CD4-positive, CD25-positive, alpha-beta regulatory T cell (primary cell): Measurements from ENCODE around the gene GPER1. TPM values are rescaled to one million over a fixed set of nuclear protein-coding genes. Genes with fewer than 3 reads are reported as not detected.

Source experiments
- ATAC-seq, 2 donors: fragments of 150-1000 bp; cut with Tn5 transposase; one replicate each; pipeline ENCODE4 v1.10.0; 2021; ENCODE audit warnings: low read depth in 2 of 2, moderate number of reproducible peaks in 2 of 2, moderate library complexity in 1 of 2
- DNase-seq, 3 donors: peaks; one replicate each; pipeline versions ENCODE4 v3.0.0 to v3.0.0-alpha.2; 2012 to 2022; ENCODE audit warnings: mixed read lengths in 1 of 3
- H3K27ac ChIP-seq: one replicate; pipeline ENCODE4 v1.7.0; 2013; ENCODE audit warnings: mild to moderate bottlenecking, low read length; ENCODE audit not compliant: insufficient read depth, poor library complexity, severe bottlenecking
- H3K27me3 ChIP-seq: one replicate; pipeline ENCODE4 v1.7.0; 2013; ENCODE audit warnings: low read length; ENCODE audit not compliant: control insufficient read depth, insufficient read depth
- H3K36me3 ChIP-seq: one replicate; pipeline ENCODE4 v1.7.0; 2013; ENCODE audit warnings: mild to moderate bottlenecking, low read length, moderate library complexity; ENCODE audit not compliant: control insufficient read depth, insufficient read depth
- H3K4me1 ChIP-seq: 2 replicates; pipeline ENCODE4 v1.7.0; 2013; ENCODE audit warnings: mild to moderate bottlenecking, low read length; ENCODE audit not compliant: insufficient read depth, control insufficient read depth, poor library complexity, severe bottlenecking
- H3K4me3 ChIP-seq: one replicate; pipeline ENCODE4 v1.7.0; 2013; ENCODE audit warnings: low read depth, mild to moderate bottlenecking, low read length, moderate library complexity
- H3K9me3 ChIP-seq, 2 experiments: 1 replicate in 1 of 2; 2 replicates in 1 of 2; pipeline ENCODE4 v1.7.0; 2013; ENCODE audit warnings: low read length in 2 of 2, mild to moderate bottlenecking in 1 of 2, moderate library complexity in 1 of 2; ENCODE audit not compliant: control insufficient read depth in 2 of 2
- H3K27ac Mint-ChIP-seq, 3 donors: one replicate each; pipeline ENCODE4 v1.8.0; 2020 to 2022; ENCODE audit warnings: mild to moderate bottlenecking in 3 of 3, mixed read lengths in 3 of 3, moderate library complexity in 2 of 3
- H3K27me3 Mint-ChIP-seq: one replicate; pipeline ENCODE4 v1.8.0; 2022; ENCODE audit warnings: mild to moderate bottlenecking, mixed read lengths
- H3K36me3 Mint-ChIP-seq: one replicate; pipeline ENCODE4 v1.8.0; 2020; ENCODE audit warnings: mixed read lengths
- H3K4me1 Mint-ChIP-seq, 4 donors: one replicate each; pipeline ENCODE4 v1.8.0; 2020 to 2022; ENCODE audit warnings: mixed read lengths in 4 of 4, mild to moderate bottlenecking in 1 of 4
- H3K4me3 Mint-ChIP-seq, 4 donors: one replicate each; pipeline ENCODE4 v1.8.0; 2020 to 2022; ENCODE audit warnings: mild to moderate bottlenecking in 4 of 4, mixed read lengths in 4 of 4, moderate library complexity in 3 of 4
- H3K9me3 Mint-ChIP-seq, 7 donors: one replicate each; pipeline ENCODE4 v1.8.0; 2020 to 2022; ENCODE audit warnings: mixed read lengths in 7 of 7, mild to moderate bottlenecking in 3 of 7, moderate library complexity in 2 of 7
- polyA plus RNA-seq, 4 donors: library from polyadenylated mRNA; unstranded; fragments of 300-500 nt; fragmentation: Illumina TruSeq; gene quantifications; one replicate each; pipeline ENCODE4 v1.2.3, GENCODE V29; 2021
- total RNA-seq: library from RNA; stranded (reverse); gene quantifications from one replicate; pipeline ENCODE4 v1.2.3, GENCODE V29; 2022

Gene GPER1
- total and polyA plus RNA-seq, 5 donors from 2014 or later: 0.10 TPM; not detected in 4

- no peak overlapping the region for H3K27ac Mint-ChIP-seq
- H3K9me3 Mint-ChIP-seq: peaks cover 0 to 3% (median 0%) of the 10 kb centered on the region in 7 donors
- no peaks in the 10 kb centered on the region for H3K36me3 ChIP-seq
- DNase-seq (no peak), ATAC-seq (no peak)
- H3K4me1 ChIP-seq: no peaks in the 10 kb centered on the region
- H3K36me3 Mint-ChIP-seq: peaks cover 13% of the 10 kb centered on the region
- no peak overlapping the region for H3K27ac ChIP-seq
- H3K4me1 Mint-ChIP-seq: no peaks in the 10 kb centered on the region
- no peaks in the 10 kb centered on the region for H3K9me3 ChIP-seq
- H3K4me3 Mint-ChIP-seq: no peak overlapping the region
- no peak overlapping the region for H3K4me3 ChIP-seq
- no peaks in the 10 kb centered on the region for H3K27me3 Mint-ChIP-seq
- no peaks in the 10 kb centered on the region for H3K27me3 ChIP-seq
Measured at GRCh38 chr7:1094870-1095269, 7.0 kb downstream of the GPER1 start.

- Mint-ChIP-seq H3K4me1 (no peaks in the 10 kb centered on the region), H3K9me3 (peaks cover 0 to 3% (median 0%) of the 10 kb centered on the region in 7 donors), H3K27me3 (no peaks in the 10 kb centered on the region), H3K36me3 (peaks cover 13% of the 10 kb centered on the region), H3K4me3 (no peak overlapping the region), H3K27ac (no peak overlapping the region)
- H3K4me3 ChIP-seq: no peak overlapping the region
- no peak for DNase-seq
- no peaks in the 10 kb centered on the region for H3K36me3 ChIP-seq
- ATAC-seq: no peak
- H3K27me3 ChIP-seq: no peaks in the 10 kb centered on the region
- no peaks in the 10 kb centered on the region for H3K9me3 ChIP-seq
- no peaks in the 10 kb centered on the region for H3K4me1 ChIP-seq
- no peak overlapping the region for H3K27ac ChIP-seq
Measured at GRCh38 chr7:1095621-1096155, 7.8 kb downstream of the GPER1 start.

- Mint-ChIP-seq H3K4me3 (no peak overlapping the region), H3K27ac (no peak overlapping the region), H3K4me1 (no peaks in the 10 kb centered on the region), H3K27me3 (no peaks in the 10 kb centered on the region), H3K36me3 (peaks cover 13% of the 10 kb centered on the region), H3K9me3 (peaks cover 0 to 3% (median 0%) of the 10 kb centered on the region in 7 donors)
- Histone ChIP-seq H3K36me3 (no peaks in the 10 kb centered on the region), H3K27ac (no peak overlapping the region), H3K4me3 (no peak overlapping the region), H3K4me1 (no peaks in the 10 kb centered on the region), H3K9me3 (no peaks in the 10 kb centered on the region), H3K27me3 (no peaks in the 10 kb centered on the region)
- DNase-seq: no peak
- no peak for ATAC-seq
Measured at GRCh38 chr7:1096156-1097119, 8.5 kb downstream of the GPER1 start.

- Histone ChIP-seq H3K27me3 (no peaks in the 10 kb centered on the region), H3K27ac (no peak overlapping the region), H3K9me3 (no peaks in the 10 kb centered on the region), H3K4me3 (no peak overlapping the region), H3K4me1 (no peaks in the 10 kb centered on the region), H3K36me3 (no peaks in the 10 kb centered on the region)
- Mint-ChIP-seq H3K4me1 (peaks cover 0 to 2% (median under 1%) of the 10 kb centered on the region in 4 donors), H3K9me3 (peaks cover 0 to 3% (median 0%) of the 10 kb centered on the region in 7 donors), H3K4me3 (no peak overlapping the region), H3K36me3 (peaks cover 13% of the 10 kb centered on the region), H3K27ac (no peak overlapping the region), H3K27me3 (no peaks in the 10 kb centered on the region)
- ATAC-seq: no peak
- DNase-seq: no peak
Measured at GRCh38 chr7:1097120-1097504, 9.2 kb downstream of the GPER1 start.

- Mint-ChIP-seq H3K4me3 (no peak overlapping the region), H3K27ac (peak overlapping the region in 1 of 3 donors; percentile 26), H3K27me3 (no peaks in the 10 kb centered on the region), H3K9me3 (peaks cover 0 to 3% (median 0%) of the 10 kb centered on the region in 7 donors), H3K4me1 (peaks cover 3 to 7% (median 5%) of the 10 kb centered on the region in 4 donors), H3K36me3 (peaks cover 10% of the 10 kb centered on the region)
- Histone ChIP-seq H3K27ac (no peak overlapping the region), H3K36me3 (no peaks in the 10 kb centered on the region), H3K9me3 (no peaks in the 10 kb centered on the region), H3K27me3 (no peaks in the 10 kb centered on the region), H3K4me1 (peaks cover 6% of the 10 kb centered on the region), H3K4me3 (no peak overlapping the region)
- ATAC-seq: no peak
- DNase-seq: no peak
Measured at GRCh38 chr7:1098243-1099153, 10.6 kb downstream of the GPER1 start.

- H3K4me3 ChIP-seq: no peak overlapping the region
- no peak overlapping the region for H3K27ac Mint-ChIP-seq
- H3K9me3 ChIP-seq: no peaks in the 10 kb centered on the region
- peaks cover 6% of the 10 kb centered on the region for H3K4me1 ChIP-seq
- peaks cover 10% of the 10 kb centered on the region for H3K36me3 Mint-ChIP-seq
- no peak overlapping the region for H3K27ac ChIP-seq
- H3K27me3 ChIP-seq: no peaks in the 10 kb centered on the region
- H3K9me3 Mint-ChIP-seq: peaks cover 0 to 3% (median 0%) of the 10 kb centered on the region in 7 donors
- H3K27me3 Mint-ChIP-seq: no peaks in the 10 kb centered on the region
- H3K4me1 Mint-ChIP-seq: peaks cover 4 to 9% (median 5%) of the 10 kb centered on the region in 4 donors
- DNase-seq (no peak), ATAC-seq (no peak)
- no peaks in the 10 kb centered on the region for H3K36me3 ChIP-seq
- H3K4me3 Mint-ChIP-seq: no peak overlapping the region
Measured at GRCh38 chr7:1099154-1099542, 11.2 kb downstream of the GPER1 start.

- no peaks in the 10 kb centered on the region for H3K9me3 ChIP-seq
- ATAC-seq (no peak), DNase-seq (no peak)
- H3K4me1 Mint-ChIP-seq: peaks cover 4 to 10% (median 6%) of the 10 kb centered on the region in 4 donors
- H3K27me3 ChIP-seq: no peaks in the 10 kb centered on the region
- no peak overlapping the region for H3K4me3 ChIP-seq
- no peaks in the 10 kb centered on the region for H3K36me3 ChIP-seq
- H3K36me3 Mint-ChIP-seq: peaks cover 10% of the 10 kb centered on the region
- peaks cover 6% of the 10 kb centered on the region for H3K4me1 ChIP-seq
- no peak overlapping the region for H3K27ac Mint-ChIP-seq
- H3K9me3 Mint-ChIP-seq: peaks cover 0 to 3% (median 0%) of the 10 kb centered on the region in 7 donors
- no peak overlapping the region for H3K27ac ChIP-seq
- H3K27me3 Mint-ChIP-seq: no peaks in the 10 kb centered on the region
- no peak overlapping the region for H3K4me3 Mint-ChIP-seq
Measured at GRCh38 chr7:1099637-1100036, 11.7 kb downstream of the GPER1 start.
